ENCODE measurements around the gene SPATA2L. TPM values are rescaled to one million over a fixed set of nuclear protein-coding genes. Genes with fewer than 3 reads are reported as not detected.
"Not testable (repeated sequence)": the region's sequence is repeated elsewhere in the genome, so short reads cannot be mapped to it uniquely, and the experiment has no call there.

SPATA2L gene
- total RNA-seq, 1 donor from 2014 or later: 7.6 TPM

- no peaks in the 10 kb centered on the region for H4K20me1 ChIP-seq (ENCODE audit: low read depth)
- Mint-ChIP-seq H3K27me3 (ENCODE audit: insufficient read depth, low read depth) (peaks cover 18% of the 10 kb centered on the region), H3K36me3 (peaks cover 19% of the 10 kb centered on the region), H3K4me1 (peaks cover 14% of the 10 kb centered on the region), H3K27ac (no peak overlapping the region), H3K9me3 (peaks cover 2% of the 10 kb centered on the region), H3K4me3 (no peak overlapping the region)
- no peaks in the 10 kb centered on the region for H3K36me3 ChIP-seq
- peaks cover 5% of the 10 kb centered on the region for H3K4me1 ChIP-seq
- TF ChIP-seq EZH2 (IDR thresholded peaks at IDR 0.05) (no peak), EZH2phosphoT487 (IDR thresholded peaks at IDR 0.05) (no peak), CTCF (IDR thresholded peaks at IDR 0.05) (no peak)
- peaks cover 7% of the 10 kb centered on the region for H3F3A ChIP-seq (ENCODE audit: low read depth)
- no peaks in the 10 kb centered on the region for H3K27me3 ChIP-seq
- peaks cover 31% of the 10 kb centered on the region for H3K79me2 ChIP-seq (ENCODE audit: low read depth)
- H3K9me3 ChIP-seq (ENCODE audit: low read depth): no peaks in the 10 kb centered on the region
- H3K4me3 ChIP-seq: no peak overlapping the region
- no peak overlapping the region for H3K4me2 ChIP-seq
- H3K27ac ChIP-seq: no peak overlapping the region
- DNase-seq (ENCODE audit: low spot score): no peak
- no peak overlapping the region for H2AFZ ChIP-seq (replicated peaks)
- no peak overlapping the region for H3K9ac ChIP-seq
Observed at GRCh38 chr16:89690392-89690901, 11.1 kb downstream of the SPATA2L start.

- H3F3A ChIP-seq (ENCODE audit: low read depth); H3K27me3 ChIP-seq; H4K20me1 ChIP-seq (ENCODE audit: low read depth); H3K4me1 ChIP-seq; H3K9me3 ChIP-seq (ENCODE audit: low read depth); H3K36me3 ChIP-seq; H2AFZ ChIP-seq (replicated peaks); H3K9me3 Mint-ChIP-seq; DNase-seq (ENCODE audit: low spot score); H3K4me3 ChIP-seq; H3K27ac ChIP-seq; H3K4me3 Mint-ChIP-seq; H3K27ac Mint-ChIP-seq; H3K4me2 ChIP-seq; H3K9ac ChIP-seq: not testable (repeated sequence)
- H3K27me3 Mint-ChIP-seq (ENCODE audit: insufficient read depth, low read depth): peaks cover 14% of the 10 kb centered on the region
- H3K36me3 Mint-ChIP-seq: peaks cover 25% of the 10 kb centered on the region
- H3K4me1 Mint-ChIP-seq: peaks cover 14% of the 10 kb centered on the region
- peaks cover 31% of the 10 kb centered on the region for H3K79me2 ChIP-seq (ENCODE audit: low read depth)
Observed at GRCh38 chr16:89689621-89690020, 11.9 kb downstream of the SPATA2L start.

GRCh38 chr16:89689142-89689541 lies 12.4 kb downstream of the SPATA2L start:
- no peak overlapping the region for H3K27ac Mint-ChIP-seq
- TF ChIP-seq EZH2 (IDR thresholded peaks at IDR 0.05): no peak
- no peak for TF ChIP-seq EZH2phosphoT487 (IDR thresholded peaks at IDR 0.05)
- TF ChIP-seq CTCF (IDR thresholded peaks at IDR 0.05): no peak
- Histone ChIP-seq H3K9ac (no peak overlapping the region), H4K20me1 (ENCODE audit: low read depth) (no peaks in the 10 kb centered on the region), H3K9me3 (ENCODE audit: low read depth) (no peaks in the 10 kb centered on the region), H3K79me2 (ENCODE audit: low read depth) (peaks cover 31% of the 10 kb centered on the region), H3K4me3 (no peak overlapping the region), H3K4me1 (peaks cover 5% of the 10 kb centered on the region), H3F3A (ENCODE audit: low read depth) (peaks cover 7% of the 10 kb centered on the region), H2AFZ (replicated peaks) (no peak overlapping the region), H3K4me2 (no peak overlapping the region), H3K27me3 (no peaks in the 10 kb centered on the region), H3K36me3 (no peaks in the 10 kb centered on the region), H3K27ac (no peak overlapping the region)
- no peak for DNase-seq (ENCODE audit: low spot score)
- H3K36me3 Mint-ChIP-seq: peaks cover 28% of the 10 kb centered on the region
- peaks cover 14% of the 10 kb centered on the region for H3K4me1 Mint-ChIP-seq
- peaks cover 9% of the 10 kb centered on the region for H3K9me3 Mint-ChIP-seq
- H3K27me3 Mint-ChIP-seq (ENCODE audit: insufficient read depth, low read depth): peaks cover 17% of the 10 kb centered on the region
- no peak overlapping the region for H3K4me3 Mint-ChIP-seq

GRCh38 chr16:89688395-89688794 lies 13.1 kb downstream of the SPATA2L start:
- DNase-seq (ENCODE audit: low spot score): no peak
- H3K27ac Mint-ChIP-seq: no peak overlapping the region
- H3K36me3 Mint-ChIP-seq: peaks cover 33% of the 10 kb centered on the region
- H3K4me3 ChIP-seq: no peak overlapping the region
- no peak overlapping the region for H3K27ac ChIP-seq
- no peak for TF ChIP-seq EZH2 (IDR thresholded peaks at IDR 0.05)
- peak overlapping the region; percentile 92 for H3K4me3 Mint-ChIP-seq
- H3K4me2 ChIP-seq: no peak overlapping the region
- H4K20me1 ChIP-seq (ENCODE audit: low read depth): no peaks in the 10 kb centered on the region
- no peak overlapping the region for H3K9ac ChIP-seq
- peaks cover 12% of the 10 kb centered on the region for H3K9me3 Mint-ChIP-seq
- H3K27me3 Mint-ChIP-seq (ENCODE audit: insufficient read depth, low read depth): peaks cover 17% of the 10 kb centered on the region
- H3K79me2 ChIP-seq (ENCODE audit: low read depth): peaks cover 31% of the 10 kb centered on the region
- H3K4me1 Mint-ChIP-seq: peaks cover 14% of the 10 kb centered on the region
- H3K36me3 ChIP-seq: no peaks in the 10 kb centered on the region
- H3F3A ChIP-seq (ENCODE audit: low read depth): peaks cover 7% of the 10 kb centered on the region
- no peak overlapping the region for H2AFZ ChIP-seq (replicated peaks)
- H3K4me1 ChIP-seq: peaks cover 5% of the 10 kb centered on the region
- H3K9me3 ChIP-seq (ENCODE audit: low read depth): no peaks in the 10 kb centered on the region
- no peaks in the 10 kb centered on the region for H3K27me3 ChIP-seq
